ENCODE results near the gene PPP4R1. TPM values are rescaled to one million over a fixed set of nuclear protein-coding genes. Genes with fewer than 3 reads are reported as not detected.

Gene PPP4R1
- total and polyA plus RNA-seq, 8 donors: 25.9 to 372 (median 40.7) TPM

DNA sequence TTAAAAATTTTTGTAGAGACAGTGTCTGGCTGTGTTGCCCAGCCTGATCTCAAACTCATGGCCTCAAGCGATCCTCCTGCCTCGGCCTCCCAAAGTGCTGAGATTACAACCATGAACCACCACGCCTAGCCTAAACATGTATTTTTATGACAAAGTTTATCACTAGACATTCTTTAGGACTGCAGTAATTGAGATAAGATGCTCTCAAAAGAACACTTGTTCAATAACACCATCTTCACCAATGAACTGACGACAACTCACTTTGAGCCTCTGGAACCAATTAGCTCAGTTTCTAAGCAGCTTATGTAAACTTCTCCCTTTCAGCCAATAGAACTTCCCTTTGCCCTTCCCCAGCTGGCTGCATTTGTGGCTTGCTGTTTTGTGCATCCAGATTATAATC is 15.3 kb upstream of the PPP4R1 start:
- Histone ChIP-seq H3K36me3 (no peaks in the 10 kb centered on the region), H3K27me3 (no peaks in the 10 kb centered on the region), H3K27ac (no peak overlapping the region), H3K4me1 (peaks cover 0 to 11% (median 0%) of the 10 kb centered on the region in 4 donors), H3K9me3 (no peaks in the 10 kb centered on the region), H3K4me3 (no peak overlapping the region)
- intact Hi-C loops (cut with DNase I; ENCODE audit: low total_unique reads): no loop called here
- TF ChIP-seq POLR2A (IDR thresholded peaks at IDR 0.05) (no peak), CTCF (IDR thresholded peaks at IDR 0.05) (no peak), POLR2AphosphoS5 (IDR thresholded peaks at IDR 0.05) (no peak), EP300 (IDR thresholded peaks at IDR 0.05) (no peak)
- 77 to 88% (median 80%) methylated on average over 4 of the region's 4 CpGs for WGBS, 5 donors
- no peak for DNase-seq

GRCh38 chr18:9628984-9629383 is 14.6 kb upstream of the PPP4R1 start:
- intact Hi-C loops (cut with DNase I; ENCODE audit: low total_unique reads): no loop called here

DNA sequence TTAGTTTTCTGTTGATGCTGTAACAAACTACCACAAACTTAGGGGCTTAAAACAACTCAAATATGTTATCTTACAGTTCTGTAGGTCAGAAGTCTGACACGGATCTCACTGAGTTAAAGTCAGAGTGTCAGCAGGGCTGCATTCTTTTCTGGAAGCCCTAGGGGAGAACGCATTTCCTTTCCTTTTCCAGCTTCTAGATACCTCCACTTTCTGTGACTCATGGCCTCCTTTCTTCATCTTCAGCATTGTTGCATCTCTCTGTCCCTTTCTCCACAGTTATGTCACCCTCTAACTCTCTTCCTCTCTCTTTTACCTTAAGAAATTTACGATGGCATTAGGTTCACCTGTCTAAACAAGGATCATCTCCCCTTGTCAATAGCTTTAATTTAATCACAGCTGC is 13.3 kb upstream of the PPP4R1 start:
- TF ChIP-seq CTCF (IDR thresholded peaks at IDR 0.05): no peak
- no peak for TF ChIP-seq EP300 (IDR thresholded peaks at IDR 0.05)
- no peak for TF ChIP-seq POLR2A (IDR thresholded peaks at IDR 0.05)
- TF ChIP-seq POLR2AphosphoS5 (IDR thresholded peaks at IDR 0.05): no peak
- no peak for DNase-seq
- Histone ChIP-seq H3K4me1 (peaks cover 0 to 11% (median 0%) of the 10 kb centered on the region in 4 donors), H3K27me3 (no peaks in the 10 kb centered on the region), H3K36me3 (no peaks in the 10 kb centered on the region), H3K4me3 (no peak overlapping the region), H3K27ac (no peak overlapping the region), H3K9me3 (no peaks in the 10 kb centered on the region)
- intact Hi-C loops (cut with DNase I; ENCODE audit: low total_unique reads): no loop called here
- WGBS, 5 donors: 57 to 80% (median 70%) methylated on average over 3 of the region's 3 CpGs

More at GRCh38 chr18:9628984-9629383, 14.6 kb upstream of the PPP4R1 start:
- Histone ChIP-seq H3K4me3 (no peak overlapping the region), H3K27ac (no peak overlapping the region), H3K9me3 (no peaks in the 10 kb centered on the region), H3K4me1 (peaks cover 0 to 11% (median 0%) of the 10 kb centered on the region in 4 donors), H3K27me3 (no peaks in the 10 kb centered on the region), H3K36me3 (no peaks in the 10 kb centered on the region)
- no peak for DNase-seq
- TF ChIP-seq EP300 (IDR thresholded peaks at IDR 0.05) (no peak), CTCF (IDR thresholded peaks at IDR 0.05) (no peak), POLR2A (IDR thresholded peaks at IDR 0.05) (no peak), POLR2AphosphoS5 (IDR thresholded peaks at IDR 0.05) (no peak)
- 93 to 97% (median 94%) methylated on average over 5 of the region's 5 CpGs for WGBS, 5 donors

GRCh38 chr18:9619990-9620389 is 5.6 kb upstream of the PPP4R1 start:
- DNase-seq: no peak
- Histone ChIP-seq H3K4me1 (peaks cover 0 to 29% (median 19%) of the 10 kb centered on the region in 4 donors), H3K27ac (peak overlapping the region in 2 of 5 donors; percentile 56 to 57), H3K9me3 (no peaks in the 10 kb centered on the region), H3K4me3 (no peak overlapping the region), H3K36me3 (no peaks in the 10 kb centered on the region), H3K27me3 (no peaks in the 10 kb centered on the region)
- WGBS, 5 donors: 58 to 87% (median 73%) methylated on average over 4 to 8 of the region's 8 CpGs
- intact Hi-C loops (cut with DNase I; ENCODE audit: low total_unique reads): no loop called here
- TF ChIP-seq CTCF (IDR thresholded peaks at IDR 0.05): no peak
